RWPE2 (cell line): Measurements from ENCODE around the gene CCDC141.

Source experiments
- ATAC-seq: fragments of 200-7000 bp; cut with Tn5 transposase; 3 replicates; pipeline ENCODE4 v1.9.1; 2021; ENCODE audit warnings: low read depth
- DNase-seq: peaks from one replicate; pipeline ENCODE4 v3.0.0-alpha.2; 2020; ENCODE audit warnings: low spot score
- H3K27ac ChIP-seq: fragments of 450-650 bp; 2 replicates; pipeline ENCODE4 v1.5.1; 2017; ENCODE audit warnings: mild to moderate bottlenecking; ENCODE audit not compliant: poor library complexity, severe bottlenecking
- H3K27me3 ChIP-seq: fragments of 250-450 bp; sonication (Bioruptor Pico); 2 replicates; pipeline ENCODE4 v1.5.1; 2021; ENCODE audit warnings: mild to moderate bottlenecking, moderate library complexity; ENCODE audit not compliant: insufficient read depth, poor library complexity, severe bottlenecking
- H3K36me3 ChIP-seq: fragments of 250-450 bp; sonication (Bioruptor Pico); 2 replicates; pipeline ENCODE4 v1.5.1; 2020; ENCODE audit warnings: low read depth, mild to moderate bottlenecking, moderate library complexity
- H3K4me1 ChIP-seq: fragments of 250-450 bp; sonication (Bioruptor Pico); 2 replicates; pipeline ENCODE4 v1.5.1; 2021; ENCODE audit warnings: mild to moderate bottlenecking, moderate library complexity; ENCODE audit not compliant: insufficient read depth, poor library complexity, severe bottlenecking
- H3K4me3 ChIP-seq: fragments of 250-450 bp; sonication (Bioruptor Pico); 2 replicates; pipeline ENCODE4 v1.5.1; 2021; ENCODE audit warnings: mild to moderate bottlenecking, moderate library complexity; ENCODE audit not compliant: severe bottlenecking
- H3K9me3 ChIP-seq: fragments of 250-450 bp; sonication (Bioruptor Pico); 2 replicates; pipeline ENCODE4 v1.5.1; 2021; ENCODE audit warnings: mild to moderate bottlenecking, moderate library complexity; ENCODE audit not compliant: severe bottlenecking
- CTCF ChIP-seq: fragments of 450-650 bp; IDR thresholded peaks from one replicate; pipeline ENCODE4 v1.5.1; 2017; ENCODE audit warnings: mild to moderate bottlenecking, moderate library complexity; ENCODE audit not compliant: poor library complexity, severe bottlenecking

CCDC141 gene

GRCh38 chr2:178911039-178911438, 138.9 kb downstream of the CCDC141 start:
- no peaks in the 10 kb centered on the region for H3K36me3 ChIP-seq
- no peak overlapping the region for H3K27ac ChIP-seq
- no peak for TF ChIP-seq CTCF
- H3K27me3 ChIP-seq = no peaks in the 10 kb centered on the region
- no peak overlapping the region for H3K4me3 ChIP-seq
- DNase-seq = no peak
- no peaks in the 10 kb centered on the region for H3K4me1 ChIP-seq
- no peaks in the 10 kb centered on the region for H3K9me3 ChIP-seq
- no peak for ATAC-seq

- no peak for TF ChIP-seq CTCF
- Histone ChIP-seq H3K27ac (no peak overlapping the region), H3K36me3 (no peaks in the 10 kb centered on the region), H3K27me3 (no peaks in the 10 kb centered on the region), H3K4me1 (no peaks in the 10 kb centered on the region), H3K9me3 (no peaks in the 10 kb centered on the region), H3K4me3 (no peak overlapping the region)
- DNase-seq (no peak), ATAC-seq (no peak)
These were observed 139.9 kb downstream of the CCDC141 start for GRCh38 chr2:178910005-178910404.

GRCh38 chr2:178909507-178909906, 140.4 kb downstream of the CCDC141 start:
- no peaks in the 10 kb centered on the region for H3K4me1 ChIP-seq
- ATAC-seq = no peak
- no peaks in the 10 kb centered on the region for H3K9me3 ChIP-seq
- no peaks in the 10 kb centered on the region for H3K36me3 ChIP-seq
- H3K4me3 ChIP-seq = no peak overlapping the region
- DNase-seq = no peak
- no peaks in the 10 kb centered on the region for H3K27me3 ChIP-seq
- H3K27ac ChIP-seq = no peak overlapping the region
- no peak for TF ChIP-seq CTCF

- no peaks in the 10 kb centered on the region for H3K36me3 ChIP-seq
- H3K27ac ChIP-seq = no peak overlapping the region
- no peak overlapping the region for H3K4me3 ChIP-seq
- no peak for ATAC-seq
- H3K4me1 ChIP-seq = no peaks in the 10 kb centered on the region
- H3K27me3 ChIP-seq = no peaks in the 10 kb centered on the region
- no peak for DNase-seq
- no peaks in the 10 kb centered on the region for H3K9me3 ChIP-seq
- no peak for TF ChIP-seq CTCF
These were observed 141.1 kb downstream of the CCDC141 start for GRCh38 chr2:178908810-178909209.

GRCh38 chr2:178905261-178905660, 144.7 kb downstream of the CCDC141 start:
- Histone ChIP-seq H3K4me3 (no peak overlapping the region), H3K27me3 (no peaks in the 10 kb centered on the region), H3K36me3 (no peaks in the 10 kb centered on the region), H3K4me1 (no peaks in the 10 kb centered on the region), H3K27ac (no peak overlapping the region), H3K9me3 (no peaks in the 10 kb centered on the region)
- ATAC-seq = no peak
- no peak for TF ChIP-seq CTCF
- no peak for DNase-seq
